NB4 (cell line): ENCODE measurements around the gene ZNF135.

ENCODE experiments used
- CTCF ChIP-seq: IDR thresholded peaks from one replicate; pipeline ENCODE4 v1.5.1; 2012; ENCODE audit warnings: low read depth, low read length
- MAX ChIP-seq: IDR thresholded peaks from 2 replicates; pipeline ENCODE4 v1.6.1; 2011; ENCODE audit warnings: low read depth, low read length
- MYC ChIP-seq: IDR thresholded peaks from 2 replicates; pipeline ENCODE4 v1.6.1; 2011; ENCODE audit warnings: low read depth, low read length
- POLR2A ChIP-seq: IDR thresholded peaks from 2 replicates; pipeline ENCODE4 v1.6.1; 2011; ENCODE audit warnings: mild to moderate bottlenecking; ENCODE audit not compliant: insufficient read length; ENCODE audit errors: extremely low read depth

GRCh38 chr19:58047672-58048071 is 11.4 kb upstream of the ZNF135 start:
- TF ChIP-seq CTCF (no peak), POLR2A (no peak), MAX (no peak), MYC (no peak)
